Astrocyte (in vitro differentiated cells and primary cell): ENCODE results near the gene MYOZ3.

ENCODE experiments used
- EZH2 ChIP-seq: IDR thresholded peaks from 2 replicates; pipeline ENCODE4 v1.6.1; 2012; ENCODE audit warnings: mild to moderate bottlenecking, low read length, inconsistent platforms; ENCODE audit not compliant: insufficient read depth
- TF ChIP-seq, protein P1 (sequence below): IDR thresholded peaks from 2 replicates; pipeline ENCODE4 v1.5.1; 2011; ENCODE audit warnings: low read depth, mild to moderate bottlenecking, inconsistent platforms, low read length, moderate library complexity; ENCODE audit not compliant: insufficient read depth

DNA sequence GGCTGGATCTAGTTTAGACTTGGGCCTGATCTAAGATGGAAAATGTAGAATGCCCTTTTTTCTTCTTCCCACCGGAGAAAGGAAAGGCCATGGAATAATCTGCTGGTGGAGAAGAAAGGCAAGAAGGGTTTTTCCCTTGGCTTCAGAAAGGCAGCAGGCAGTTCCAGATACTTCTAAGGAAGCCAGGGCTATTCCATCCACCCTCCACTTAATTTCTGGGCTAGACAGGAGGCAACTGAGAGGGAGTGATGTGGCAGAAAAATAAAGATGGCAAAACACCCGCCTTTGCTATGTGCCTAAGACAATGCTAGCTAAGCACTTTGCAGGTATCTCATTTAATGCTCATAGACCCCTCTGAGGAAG, 9.9 kb downstream of the MYOZ3 start:
- no peak for TF ChIP-seq EZH2
- TF ChIP-seq, protein P1, sequence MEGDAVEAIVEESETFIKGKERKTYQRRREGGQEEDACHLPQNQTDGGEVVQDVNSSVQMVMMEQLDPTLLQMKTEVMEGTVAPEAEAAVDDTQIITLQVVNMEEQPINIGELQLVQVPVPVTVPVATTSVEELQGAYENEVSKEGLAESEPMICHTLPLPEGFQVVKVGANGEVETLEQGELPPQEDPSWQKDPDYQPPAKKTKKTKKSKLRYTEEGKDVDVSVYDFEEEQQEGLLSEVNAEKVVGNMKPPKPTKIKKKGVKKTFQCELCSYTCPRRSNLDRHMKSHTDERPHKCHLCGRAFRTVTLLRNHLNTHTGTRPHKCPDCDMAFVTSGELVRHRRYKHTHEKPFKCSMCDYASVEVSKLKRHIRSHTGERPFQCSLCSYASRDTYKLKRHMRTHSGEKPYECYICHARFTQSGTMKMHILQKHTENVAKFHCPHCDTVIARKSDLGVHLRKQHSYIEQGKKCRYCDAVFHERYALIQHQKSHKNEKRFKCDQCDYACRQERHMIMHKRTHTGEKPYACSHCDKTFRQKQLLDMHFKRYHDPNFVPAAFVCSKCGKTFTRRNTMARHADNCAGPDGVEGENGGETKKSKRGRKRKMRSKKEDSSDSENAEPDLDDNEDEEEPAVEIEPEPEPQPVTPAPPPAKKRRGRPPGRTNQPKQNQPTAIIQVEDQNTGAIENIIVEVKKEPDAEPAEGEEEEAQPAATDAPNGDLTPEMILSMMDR, result no peak
